Right atrium auricular region (tissue), 2 donors: ENCODE results near the gene DNM1L. TPM values are rescaled to one million over a fixed set of nuclear protein-coding genes. Genes with fewer than 3 reads are reported as not detected.

Experiments used
- DNase-seq: peaks from one replicate; pipeline ENCODE4 v3.0.0-alpha.2; 2019; ENCODE audit warnings: low spot score
- H3K27ac ChIP-seq, 2 donors: fragments of 200-600 bp; sonication (generic); 1 replicate in 1 of 2; 2 replicates in 1 of 2; pipeline ENCODE4 v1.5.1; 2016 to 2019
- H3K27me3 ChIP-seq, 2 donors: fragments of 200-600 bp; sonication (generic); one replicate each; pipeline versions ENCODE4 v1.5.1 to v1.6.0; 2017 to 2019
- H3K36me3 ChIP-seq: fragments of 200-600 bp; sonication (generic); one replicate; pipeline ENCODE4 v1.5.1; 2016
- H3K4me1 ChIP-seq, 2 donors: fragments of 200-600 bp; sonication (generic); one replicate each; pipeline versions ENCODE4 v1.5.1 to v1.6.0; 2017 to 2019
- H3K4me3 ChIP-seq, 2 donors: fragments of 200-600 bp; sonication (generic); 1 replicate in 1 of 2; 2 replicates in 1 of 2; pipeline ENCODE4 v1.5.1; 2017 to 2019; ENCODE audit warnings: mild to moderate bottlenecking in 1 of 2, moderate library complexity in 1 of 2
- H3K9me3 ChIP-seq, 2 donors: fragments of 200-600 bp; sonication (generic); one replicate each; pipeline ENCODE4 v1.5.1; 2019
- CTCF ChIP-seq, 2 donors: fragments of 200-600 bp; sonication (generic); IDR thresholded peaks; one replicate each; pipeline ENCODE4 v1.5.1; 2019; ENCODE audit warnings: antibody characterized with exemption in 2 of 2
- total RNA-seq, 2 donors: library from RNA; depleted of rRNA; stranded (reverse); fragments of >200 nt; gene quantifications; one replicate each; pipeline ENCODE4 v1.1.0, GENCODE V29; 2016

The DNM1L gene
- total RNA-seq, 2 donors from 2014 or later: 33.6 to 51.1 TPM

- H3K27ac ChIP-seq: no peak overlapping the region
- H3K27me3 ChIP-seq: no peaks in the 10 kb centered on the region
- DNase-seq: no peak
- no peak for TF ChIP-seq CTCF (IDR thresholded peaks at IDR 0.05)
- H3K4me3 ChIP-seq: no peak overlapping the region
- peaks cover 73% of the 10 kb centered on the region for H3K36me3 ChIP-seq
- H3K4me1 ChIP-seq: no peaks in the 10 kb centered on the region
- H3K9me3 ChIP-seq: no peaks in the 10 kb centered on the region
Measured at GRCh38 chr12:32743264-32743663, 64.2 kb downstream of the DNM1L start.

GRCh38 chr12:32753605-32754004 lies 74.5 kb downstream of the DNM1L start:
- H3K9me3 ChIP-seq: no peaks in the 10 kb centered on the region
- peaks cover 44% of the 10 kb centered on the region for H3K36me3 ChIP-seq
- H3K4me1 ChIP-seq: peaks cover 2 to 20% of the 10 kb centered on the region in 2 donors
- no peak for TF ChIP-seq CTCF (IDR thresholded peaks at IDR 0.05)
- no peak overlapping the region for H3K4me3 ChIP-seq
- H3K27ac ChIP-seq: no peak overlapping the region
- H3K27me3 ChIP-seq: no peaks in the 10 kb centered on the region
- no peak for DNase-seq

- Histone ChIP-seq H3K4me1 (peaks cover under 1 to 20% of the 10 kb centered on the region in 2 donors), H3K27ac (no peak overlapping the region), H3K27me3 (no peaks in the 10 kb centered on the region), H3K9me3 (no peaks in the 10 kb centered on the region), H3K36me3 (peaks cover 39% of the 10 kb centered on the region), H3K4me3 (peak overlapping the region in 1 of 2 donors; percentile 94)
- no peak for TF ChIP-seq CTCF (IDR thresholded peaks at IDR 0.05)
- DNase-seq: no peak
Measured at GRCh38 chr12:32754111-32754510, 75.0 kb downstream of the DNM1L start.

- H3K4me3 ChIP-seq: peak overlapping the region; percentile 78 to 94
- H3K27ac ChIP-seq: peak overlapping the region; percentile 89 to 97
- peak; percentile 34 to 79 for TF ChIP-seq CTCF (IDR thresholded peaks at IDR 0.05)
- H3K4me1 ChIP-seq: peaks cover 0 to 20% of the 10 kb centered on the region in 2 donors
- peaks cover 28% of the 10 kb centered on the region for H3K36me3 ChIP-seq
- H3K27me3 ChIP-seq: no peaks in the 10 kb centered on the region
- H3K9me3 ChIP-seq: no peaks in the 10 kb centered on the region
- peak; percentile 67 for DNase-seq
Measured at GRCh38 chr12:32755051-32755653, 76.1 kb downstream of the DNM1L start.

- peak; percentile 96 for DNase-seq
- Histone ChIP-seq H3K27me3 (no peaks in the 10 kb centered on the region), H3K27ac (peak within 1 kb of the TSS; percentile 89 to 97), H3K9me3 (no peaks in the 10 kb centered on the region), H3K4me1 (peaks cover 0 to 20% of the 10 kb centered on the region in 2 donors), H3K4me3 (peak within 1 kb of the TSS; percentile 78 to 94), H3K36me3 (peaks cover 21% of the 10 kb centered on the region)
- peak; percentile 67 to 86 for TF ChIP-seq CTCF (IDR thresholded peaks at IDR 0.05)
Measured at GRCh38 chr12:32755654-32756475, 76.8 kb downstream of the DNM1L start, which contains the start of gene YARS2. TSS of gene YARS2 (minus strand) at chr12:32755897. CDS start at chr12:32755874, 23 bp downstream.
